Stimulated activated CD4-positive, alpha-beta T cell treated with anti-CD3 and anti-CD28 coated beads, Interleukin-1b, Interleukin-23, amount 100 ng/mL, for 4 hours (primary cell): Measurements from ENCODE around the gene TRMT2B.
"Not testable (repeated sequence)": the region's sequence is repeated elsewhere in the genome, so short reads cannot be mapped to it uniquely, and the experiment has no call there.

Experiments used
- DNase-seq, 2 donors: peaks; one replicate each; pipeline ENCODE4 v3.0.0-alpha.2; 2020; ENCODE audit warnings: low read depth in 2 of 2

The TRMT2B gene

DNA sequence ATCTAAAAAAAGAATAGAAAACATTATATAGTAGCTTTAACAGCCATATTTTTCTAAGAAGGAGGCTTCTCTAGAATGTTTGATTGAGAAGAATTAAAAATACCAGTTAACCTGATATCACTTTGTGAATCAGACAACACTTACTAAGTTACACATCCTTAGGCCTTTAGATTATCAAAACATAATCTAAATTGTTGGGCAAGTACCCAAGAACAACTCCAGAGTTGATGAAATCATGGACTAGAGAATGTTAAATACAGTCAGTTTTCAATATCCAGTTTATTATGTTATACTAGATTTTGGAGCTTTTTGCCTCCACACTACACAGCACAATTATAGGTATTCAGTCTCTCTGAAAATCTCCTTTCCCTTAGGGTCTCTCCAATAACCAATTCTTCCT is 42.8 kb downstream of the TRMT2B start:
- no peak for DNase-seq

DNA sequence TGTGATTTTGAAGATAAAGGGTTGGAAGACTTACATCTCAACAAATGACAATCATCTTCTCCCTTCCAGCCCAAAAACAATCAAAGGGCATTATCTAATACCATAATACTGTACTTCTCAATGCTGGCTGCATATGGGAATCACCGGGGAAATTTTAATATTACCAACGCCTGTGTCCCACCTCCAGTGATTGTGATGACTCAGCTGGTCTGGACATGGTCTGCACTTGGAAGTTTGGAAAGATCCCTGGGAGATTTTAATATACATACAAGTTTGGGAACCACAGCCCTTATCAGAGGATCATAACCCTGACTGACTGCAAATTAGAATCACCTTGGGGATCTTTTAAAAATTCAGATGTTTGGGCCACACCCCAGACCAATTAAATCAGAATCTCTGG is 52.5 kb downstream of the TRMT2B start:
- no peak for DNase-seq

DNA sequence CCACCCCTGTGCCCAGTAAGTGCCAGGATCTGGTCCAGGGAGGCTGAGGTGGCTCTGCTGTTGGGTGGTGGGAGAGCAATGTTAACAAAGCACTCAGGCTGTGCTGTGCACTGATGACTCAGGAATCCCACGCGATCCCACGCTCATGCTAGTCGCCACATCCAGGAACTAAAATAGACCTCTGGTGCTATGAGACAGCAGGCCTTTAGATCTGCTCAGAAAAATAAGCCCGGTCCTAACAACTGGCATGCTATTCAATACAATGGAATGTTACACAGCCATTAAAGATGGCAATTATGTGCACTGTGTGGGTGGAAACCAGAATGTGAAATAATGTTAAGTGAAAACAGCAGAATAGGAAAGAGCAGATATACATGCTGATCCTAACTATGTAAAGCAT is 56.4 kb downstream of the TRMT2B start:
- no peak for DNase-seq

DNA sequence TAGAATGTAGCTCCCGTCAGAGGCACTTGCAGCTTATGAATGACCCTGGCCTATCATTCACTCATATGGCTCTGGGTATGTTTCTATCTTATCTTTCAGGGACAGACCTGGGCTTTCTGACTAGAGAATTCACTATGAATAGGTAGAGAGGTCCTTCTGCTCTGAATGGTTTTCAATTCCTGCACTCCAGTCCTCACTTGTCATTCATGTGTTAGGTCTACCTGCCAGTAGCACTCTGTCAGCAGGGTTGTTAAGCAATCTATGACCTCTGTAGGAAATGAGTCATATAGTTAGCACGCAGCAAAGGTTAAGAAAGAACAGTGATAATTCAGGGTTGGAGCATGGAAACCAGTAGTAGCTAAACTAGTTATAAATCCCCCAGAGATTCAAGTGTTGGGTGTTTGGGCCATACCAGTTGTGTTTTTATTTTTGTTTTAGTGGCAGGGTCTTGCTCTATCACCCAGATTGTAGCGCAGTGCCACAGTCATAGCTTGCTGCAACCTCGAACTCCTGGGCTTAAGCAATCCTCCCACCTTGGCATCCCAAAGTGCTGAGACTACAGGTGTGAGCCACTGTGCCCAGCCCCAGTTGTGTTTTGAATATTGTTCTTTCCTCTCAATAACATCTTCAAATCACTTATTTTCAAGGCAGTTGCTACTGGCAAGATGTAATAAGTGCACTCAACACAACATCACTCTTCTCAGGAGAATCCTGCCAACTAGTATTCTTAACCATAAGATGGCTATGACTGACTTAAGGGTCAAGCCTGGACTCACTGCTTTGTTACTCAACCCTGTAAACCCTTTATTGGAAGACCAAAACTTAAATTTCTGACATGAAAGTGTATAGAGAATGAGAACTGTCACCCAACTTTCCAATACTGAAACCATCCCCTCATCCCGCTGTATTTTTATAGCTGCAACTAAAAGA is 57.3 kb downstream of the TRMT2B start:
- no peak for DNase-seq

DNA sequence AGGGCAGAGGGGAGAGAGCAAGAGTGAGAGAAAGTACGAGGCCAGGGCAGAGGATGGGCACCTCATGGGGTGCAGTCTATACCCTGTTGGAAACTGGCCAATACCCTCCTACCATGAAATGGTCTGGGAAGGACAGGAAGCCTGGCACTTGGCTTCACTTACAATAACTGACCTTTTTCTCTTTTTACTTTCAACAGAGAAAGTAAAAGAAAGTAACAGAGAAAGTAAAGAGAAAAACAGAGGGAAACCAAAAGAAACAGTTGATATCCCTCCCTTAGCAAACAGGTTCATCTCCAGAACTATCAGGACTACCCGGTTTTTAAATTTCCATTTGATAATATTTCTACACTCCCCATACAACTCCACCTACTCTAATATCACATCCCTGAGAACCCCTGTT is 61.8 kb downstream of the TRMT2B start:
- no peak for DNase-seq

DNA sequence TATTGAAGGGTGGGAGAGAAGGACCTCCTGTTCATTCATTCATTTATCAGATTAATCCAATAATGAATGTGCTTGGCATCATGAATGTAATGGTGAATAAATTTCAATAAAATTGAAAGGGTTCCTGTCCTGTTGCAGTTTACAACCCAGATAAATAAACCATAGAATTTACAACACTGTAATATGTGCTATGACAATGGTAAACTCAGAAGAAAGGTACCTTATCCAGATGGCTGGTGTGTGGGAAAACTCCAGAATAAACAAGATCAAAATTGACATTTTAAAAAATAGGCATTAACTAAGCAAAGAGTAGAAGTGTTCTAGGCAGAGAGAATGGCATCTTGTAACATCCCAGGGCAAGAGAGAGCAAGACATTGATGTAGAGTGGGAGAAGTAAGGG is 67.1 kb downstream of the TRMT2B start:
- no peak for DNase-seq

DNA sequence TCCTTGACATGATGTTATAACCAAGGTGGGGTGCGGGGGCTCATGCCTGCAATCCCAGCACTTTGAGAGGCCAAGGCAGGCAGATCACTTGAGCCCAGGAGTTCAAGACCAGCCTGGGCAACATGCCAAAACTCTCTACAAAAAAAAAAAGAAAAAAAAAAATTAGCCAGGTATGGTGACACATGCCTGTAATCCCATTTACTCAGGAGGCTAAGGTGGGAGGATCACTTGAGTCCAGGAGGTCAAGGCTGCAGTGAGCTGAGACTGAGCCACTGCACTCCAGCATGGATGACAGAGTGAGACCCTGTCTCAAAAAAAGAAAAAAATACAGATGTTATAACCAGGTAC is 70.4 kb downstream of the TRMT2B start:
- not testable (repeated sequence) for DNase-seq

DNA sequence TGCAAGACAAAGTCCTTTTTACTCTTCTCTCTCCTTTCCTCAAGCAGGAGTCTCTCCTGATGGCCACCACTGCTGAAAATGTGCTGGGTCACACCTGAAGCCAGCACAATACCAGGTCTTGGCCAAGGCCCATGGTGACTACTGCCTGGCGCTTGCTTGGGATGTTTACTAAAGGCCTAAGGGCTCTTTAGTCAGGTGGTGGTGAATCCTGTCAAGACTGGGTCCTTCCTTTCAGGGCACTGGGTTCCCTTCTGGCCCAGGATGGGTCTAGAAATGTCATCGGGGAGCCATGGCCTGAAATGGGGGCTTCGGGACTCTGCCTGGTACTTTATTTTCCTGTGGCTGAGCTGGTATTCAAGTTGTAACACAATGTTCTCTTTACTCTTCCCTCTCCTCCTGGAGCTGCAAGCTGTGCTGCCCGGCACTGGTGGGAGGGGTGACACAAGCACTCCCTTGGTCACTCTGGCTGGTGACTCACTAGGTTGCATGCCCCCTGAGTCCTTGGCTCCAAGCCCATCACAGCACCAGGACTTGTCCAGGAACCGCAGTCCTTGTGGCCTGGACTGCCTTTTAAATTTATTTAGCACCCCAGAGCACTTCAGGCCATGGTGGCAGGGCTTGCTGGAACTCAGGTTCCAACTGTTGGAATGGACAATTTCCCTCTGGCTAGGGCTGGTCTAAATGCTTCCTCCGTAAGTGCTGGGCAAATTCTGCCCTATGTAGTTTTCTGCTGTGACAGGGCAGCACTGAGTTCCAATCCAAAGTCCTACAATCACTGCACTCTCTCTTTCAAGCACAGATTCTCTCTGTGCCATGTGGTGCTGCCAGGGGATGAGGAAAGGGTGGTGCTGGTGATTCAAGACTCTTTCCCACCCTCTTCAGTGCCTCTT is 71.1 kb downstream of the TRMT2B start:
- DNase-seq, result no peak

DNA sequence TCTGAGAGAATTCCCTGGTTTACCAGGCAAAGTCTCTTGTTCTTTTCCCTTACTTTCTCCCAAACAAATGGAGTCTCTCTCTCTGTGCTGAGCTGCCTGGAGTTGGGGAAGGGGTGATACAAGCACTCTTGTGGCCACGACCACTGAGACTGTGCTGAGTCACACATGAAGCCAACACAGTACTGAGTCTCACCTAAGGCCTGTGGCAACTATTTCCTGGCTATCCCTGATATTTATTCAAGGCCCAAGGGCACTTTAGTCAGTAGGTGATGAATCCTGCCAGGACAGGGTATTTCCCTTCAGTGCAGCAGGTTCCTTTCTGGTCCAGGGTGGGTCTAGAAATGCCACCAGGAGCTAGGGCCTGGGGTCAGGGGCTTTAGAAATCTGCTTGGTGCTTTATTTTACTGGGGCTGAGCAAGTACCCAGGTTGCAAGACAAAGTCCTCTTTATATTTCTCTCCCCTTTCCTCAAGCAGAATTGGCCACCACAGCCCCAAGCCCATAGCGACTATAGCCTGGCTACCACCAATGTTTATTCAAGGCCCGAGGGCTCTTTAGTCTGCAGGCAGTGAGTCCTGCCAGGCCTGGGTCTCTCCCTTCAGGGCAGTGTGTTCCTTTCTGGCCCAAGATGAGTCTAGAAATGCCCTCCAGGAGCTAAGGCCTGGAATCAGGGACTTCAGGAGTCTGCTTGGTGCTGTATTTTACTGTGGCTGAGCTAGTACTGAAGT is 71.9 kb downstream of the TRMT2B start:
- no peak for DNase-seq

DNA sequence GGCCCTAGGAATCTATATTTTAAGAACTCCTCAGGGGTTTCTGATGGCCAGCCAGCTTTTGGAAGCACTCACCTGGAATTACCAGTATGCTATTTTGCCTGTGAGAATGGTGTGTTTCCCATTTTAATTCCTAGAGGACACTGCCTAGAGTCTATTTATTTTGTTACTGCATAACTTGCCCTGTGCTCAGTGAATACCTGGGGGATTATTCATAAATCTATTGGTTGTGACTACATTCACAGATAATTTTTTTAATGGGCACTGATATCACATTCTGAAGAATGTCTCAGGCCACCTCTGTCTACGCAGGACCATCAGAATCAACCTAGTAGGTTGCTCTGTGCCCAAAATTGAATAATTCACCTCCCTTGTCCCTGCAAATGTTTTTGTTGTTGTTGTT is 75.7 kb downstream of the TRMT2B start:
- DNase-seq, result no peak

DNA sequence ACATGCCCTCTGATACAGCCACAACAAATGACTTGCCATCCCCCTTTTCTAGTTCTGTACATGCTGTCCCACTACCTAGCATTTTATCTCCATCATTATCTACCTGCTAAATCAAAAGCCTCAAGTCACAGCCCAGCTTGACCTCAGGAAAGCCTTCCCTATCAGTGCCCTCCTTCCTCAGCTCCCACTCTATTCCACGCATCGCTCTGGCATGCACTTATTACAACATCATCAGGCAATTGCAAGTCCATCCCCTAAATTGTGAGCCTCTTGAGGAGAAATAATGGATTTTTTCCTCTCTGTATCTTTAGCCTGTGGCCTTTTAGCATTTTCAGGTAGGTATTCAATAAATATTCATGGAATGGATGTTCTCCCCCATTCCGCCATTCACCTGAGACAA is 76.7 kb downstream of the TRMT2B start:
- no peak for DNase-seq

DNA sequence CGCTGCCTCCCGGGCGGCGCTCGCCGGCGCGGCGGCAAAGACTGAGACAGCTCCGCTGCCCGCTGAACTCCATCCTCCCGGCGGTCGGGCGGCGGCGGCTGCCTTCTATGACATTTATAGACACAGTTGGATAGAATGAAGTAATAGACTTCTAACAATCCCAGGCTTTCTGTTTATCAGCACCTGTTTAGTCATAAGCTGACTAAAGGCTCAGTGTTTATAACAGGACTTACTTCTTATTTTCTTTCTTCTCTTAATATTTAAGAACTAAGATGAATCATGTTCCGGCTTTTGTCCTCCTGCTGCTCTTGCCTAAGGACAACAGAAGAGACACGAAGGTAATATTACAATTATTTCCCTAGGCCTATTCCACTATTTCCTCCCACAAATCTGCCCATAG is 78.5 kb downstream of the TRMT2B start:
- DNase-seq, result no peak

DNA sequence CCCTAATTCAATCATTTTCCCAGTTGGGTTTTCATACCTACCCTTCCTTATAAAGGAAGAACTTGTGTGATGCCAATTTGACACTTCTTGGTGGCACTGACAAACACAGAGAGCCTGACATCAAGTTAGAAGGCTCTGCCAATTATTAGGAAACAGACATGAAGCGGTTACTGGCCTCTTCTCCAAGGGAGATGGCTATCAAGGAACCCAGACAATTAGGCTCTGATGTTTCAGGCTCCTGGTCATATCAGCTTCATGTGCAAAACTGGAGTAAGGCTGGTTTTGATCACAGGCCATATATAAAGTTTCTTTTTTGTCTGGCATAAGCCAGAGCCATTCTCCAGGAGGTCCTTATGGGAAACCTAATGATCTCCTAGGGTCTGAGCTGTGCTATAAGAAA is 82.0 kb downstream of the TRMT2B start:
- no peak for DNase-seq

DNA sequence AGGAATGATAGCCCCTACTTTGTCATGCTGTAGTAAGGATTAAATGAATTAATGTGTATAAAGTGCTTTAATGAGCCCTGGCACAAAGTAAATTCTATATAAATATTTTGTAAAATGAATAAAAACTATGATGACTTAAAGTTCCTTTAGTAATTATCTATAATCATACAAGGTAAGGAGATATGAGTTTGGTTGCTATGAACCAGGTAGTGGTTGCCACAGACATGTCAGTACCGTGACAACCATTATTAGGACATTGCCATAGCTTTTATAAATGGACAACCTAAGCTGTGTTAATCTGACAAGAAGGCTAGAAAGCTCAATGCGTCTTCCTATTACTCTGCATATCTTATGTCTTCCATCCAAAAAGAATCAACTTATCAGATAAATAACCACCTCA is 82.5 kb downstream of the TRMT2B start, which contains the start of gene ARL13A:
Gene ARL13A, plus strand, starts transcription at position 301 of the 400 bp plus-strand sequence. CDS start 3,982 bp downstream, outside the sequence.
- DNase-seq, result no peak

DNA sequence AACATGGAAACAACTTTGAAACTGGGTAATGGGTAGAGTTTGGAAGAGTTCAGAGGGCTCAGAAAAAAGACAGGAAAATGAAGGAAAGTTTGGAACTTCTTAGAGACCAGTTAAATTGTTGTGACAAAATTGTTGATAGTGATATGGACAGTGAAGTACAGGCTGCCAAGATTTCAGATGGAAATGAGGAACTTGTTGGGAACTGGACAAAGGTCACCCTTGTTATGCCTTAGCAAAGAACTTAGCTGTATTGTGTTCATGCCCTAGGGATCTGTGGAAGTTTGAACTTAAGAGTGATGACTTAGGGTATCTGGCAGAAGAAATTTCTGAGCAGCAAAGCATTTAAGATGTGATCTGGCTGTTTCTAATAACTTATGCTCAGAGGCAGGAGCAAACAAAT is 87.5 kb downstream of the TRMT2B start:
- no peak for DNase-seq

DNA sequence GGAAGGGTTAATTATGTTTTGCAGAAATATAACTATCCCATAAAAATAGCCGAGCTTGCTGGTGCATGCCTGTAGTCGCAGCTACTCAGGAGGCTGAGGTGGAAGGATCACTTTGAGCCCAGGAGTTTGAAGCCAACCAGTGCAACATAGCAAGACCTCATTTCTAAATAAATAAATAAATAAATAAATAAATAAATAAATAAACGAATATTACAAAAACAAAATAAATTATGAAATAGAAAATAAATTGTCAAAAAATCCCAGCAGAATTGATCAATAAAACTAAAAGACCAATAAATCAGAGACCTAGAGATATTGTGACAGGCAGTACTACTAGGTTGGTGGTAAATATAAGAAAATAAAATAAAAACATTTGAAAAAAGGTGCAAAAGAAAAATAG is 89.1 kb downstream of the TRMT2B start:
- no peak for DNase-seq
